A172 (cell line): ENCODE data around the gene OR10H1. TPM values are rescaled to one million over a fixed set of nuclear protein-coding genes. Genes with fewer than 3 reads are reported as not detected.
"Not testable (repeated sequence)": the region's sequence is repeated elsewhere in the genome, so short reads cannot be mapped to it uniquely, and the experiment has no call there.

Source experiments
- DNase-seq: peaks from one replicate; pipeline ENCODE4 v3.0.0-alpha.2; 2015; ENCODE audit warnings: low spot score
- total RNA-seq: library from RNA; depleted of rRNA; stranded (reverse); fragments of >200 nt; shearing (Covaris generic); gene quantifications from 2 replicates; pipeline ENCODE4 v1.2.3, GENCODE V29; 2014; rRNA removed

The OR10H1 gene
- total RNA-seq, 1 experiment from 2014 or later: not detected

DNA sequence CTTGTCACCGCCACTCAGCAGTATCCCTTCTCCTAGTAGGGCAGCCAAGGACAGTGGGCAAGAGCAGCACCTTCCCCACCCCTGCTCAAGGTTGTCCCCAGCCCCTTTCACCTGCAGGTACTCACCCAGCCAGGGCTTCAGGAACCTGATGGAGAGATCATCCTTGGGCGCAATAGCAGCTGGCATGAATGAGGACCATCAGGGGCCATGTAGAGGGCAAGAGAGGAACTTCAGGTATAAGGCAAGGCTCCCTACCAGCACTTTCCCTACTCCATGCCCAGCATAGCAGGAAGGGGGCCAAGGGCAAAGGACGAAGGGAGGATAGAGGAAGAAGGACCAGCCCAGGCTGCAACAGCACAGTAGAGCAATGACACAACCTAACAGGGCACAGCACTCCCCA is 41.3 kb downstream of the OR10H1 start:
- DNase-seq: not testable (repeated sequence)

DNA sequence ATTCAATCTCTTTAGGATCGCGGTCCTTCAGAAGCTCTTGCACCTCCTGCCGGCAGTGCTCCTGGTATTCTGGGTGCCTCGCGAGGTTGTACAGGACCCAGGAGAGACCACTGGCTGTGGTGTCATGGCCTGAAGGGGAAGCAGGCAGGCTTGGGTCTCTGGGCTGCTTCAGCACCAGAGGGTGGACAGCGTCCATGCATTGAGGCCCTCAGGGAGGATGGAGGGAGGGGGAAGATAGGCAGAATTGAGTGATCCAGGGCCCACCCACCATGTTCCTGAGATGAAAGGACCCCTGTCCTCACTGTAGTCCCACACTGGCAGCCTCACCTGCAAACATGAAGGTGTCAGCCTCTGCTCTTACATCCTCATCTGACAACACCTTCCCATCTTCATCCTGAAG is 45.9 kb downstream of the OR10H1 start:
- DNase-seq: peak; percentile 13

DNA sequence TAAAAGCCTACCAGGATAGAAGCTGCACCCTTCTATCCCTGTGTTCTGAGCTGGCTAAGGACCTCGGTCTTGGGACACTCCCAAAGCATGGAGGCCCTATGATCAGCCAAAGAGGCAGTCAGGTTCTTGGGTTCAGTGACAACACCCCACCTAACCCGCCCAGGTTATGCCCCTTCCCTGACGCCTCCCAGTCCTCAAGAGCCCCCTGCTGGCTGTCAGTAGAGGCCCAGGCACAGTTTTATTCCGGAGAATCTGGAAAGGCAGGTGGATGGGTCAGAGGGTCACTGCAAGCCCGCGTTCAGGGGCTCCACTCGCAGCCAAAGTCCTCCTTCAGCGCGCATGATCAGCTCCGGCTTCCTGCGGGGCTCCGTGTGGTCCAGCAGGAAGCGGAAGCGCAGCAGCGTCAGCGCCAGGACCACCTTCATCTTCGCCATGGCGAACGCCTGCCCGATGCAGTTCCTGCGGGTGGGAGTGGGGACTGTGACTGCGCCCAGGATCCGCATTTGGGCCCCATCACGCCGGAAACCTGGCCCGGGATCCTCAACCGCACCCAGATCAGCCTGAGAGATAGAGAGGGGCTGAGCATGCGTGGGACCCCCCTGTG is 55.4 kb downstream of the OR10H1 start:
- no peak for DNase-seq

DNA sequence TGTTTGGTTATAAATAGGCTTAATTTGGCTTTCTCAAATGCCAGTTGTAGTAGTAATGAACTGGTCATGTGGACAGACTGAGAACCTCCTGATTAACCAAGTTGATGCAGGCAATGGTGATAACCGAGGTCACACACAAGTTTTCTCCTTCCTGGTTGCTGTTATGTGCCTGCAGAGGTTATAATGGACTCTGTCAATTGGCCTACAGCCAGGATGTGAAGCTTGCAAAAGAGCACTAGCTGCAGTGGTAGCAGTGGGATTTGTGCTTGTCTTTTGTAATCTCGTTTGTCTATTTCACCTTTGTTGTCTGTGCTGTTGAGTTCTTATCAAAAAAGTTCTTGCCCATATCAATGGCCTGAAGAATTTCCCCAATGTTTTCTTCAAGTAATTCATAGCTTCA is 57.1 kb downstream of the OR10H1 start:
- no peak for DNase-seq

Other genes starting within 250 kb of the OR10H1 start
- gene CYP4F8, start 200.4 kb downstream of the OR10H1 start, total RNA-seq: not detected in 2 replicates
- gene CYP4F3, start 174.8 kb downstream of the OR10H1 start, total RNA-seq: 1.4 and 3.3 TPM in 2 replicates
- gene CYP4F12, start 142.6 kb downstream of the OR10H1 start, total RNA-seq: 1.3 and 1.6 TPM in 2 replicates
- not detected in 2 replicates for gene OR10H2, start 87.6 kb downstream of the OR10H1 start, total RNA-seq
- not detected in 2 replicates for gene OR10H3, start 77.7 kb downstream of the OR10H1 start, total RNA-seq
- gene OR10H5, start 28.0 kb downstream of the OR10H1 start, total RNA-seq: not detected in 2 replicates
- gene CYP4F2, start 82.4 kb upstream of the OR10H1 start, total RNA-seq: 2.2 TPM in 1 of 2 replicates, not detected in the other
- 0.62 and 2.2 TPM in 2 replicates for gene CYP4F11, start 118.9 kb upstream of the OR10H1 start, total RNA-seq
- gene OR10H4, start 133.3 kb upstream of the OR10H1 start, total RNA-seq: not detected in 2 replicates